DMS153 treated with DMSO at 0.1 percent for 48 hours (cell line): ENCODE measurements around the gene NT5C1B.

Experiments used
- DNase-seq: peaks from one replicate; lab custom pipeline; 2025; ENCODE audit not compliant: unreplicated experiment; lab: John Stamatoyannopoulos, UW

The NT5C1B gene

DNA sequence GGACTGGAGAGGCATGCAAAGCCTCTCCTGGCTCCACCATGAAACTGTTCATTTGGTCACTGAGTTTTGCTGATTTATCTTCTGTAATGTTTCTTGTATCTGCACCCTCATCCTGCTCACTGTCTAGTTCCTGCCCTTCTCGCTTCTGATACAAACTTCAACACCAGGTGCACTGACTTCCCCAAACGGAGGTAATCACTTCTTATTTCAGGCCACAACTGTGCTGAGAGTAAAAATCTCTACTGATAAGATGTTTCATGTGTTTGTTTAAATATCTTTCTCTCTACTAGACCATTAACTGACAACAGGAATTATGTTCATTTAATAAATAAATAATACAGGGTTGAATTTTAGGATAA, 10.9 kb upstream of the NT5C1B start:
- DNase-seq, result no peak

DNA sequence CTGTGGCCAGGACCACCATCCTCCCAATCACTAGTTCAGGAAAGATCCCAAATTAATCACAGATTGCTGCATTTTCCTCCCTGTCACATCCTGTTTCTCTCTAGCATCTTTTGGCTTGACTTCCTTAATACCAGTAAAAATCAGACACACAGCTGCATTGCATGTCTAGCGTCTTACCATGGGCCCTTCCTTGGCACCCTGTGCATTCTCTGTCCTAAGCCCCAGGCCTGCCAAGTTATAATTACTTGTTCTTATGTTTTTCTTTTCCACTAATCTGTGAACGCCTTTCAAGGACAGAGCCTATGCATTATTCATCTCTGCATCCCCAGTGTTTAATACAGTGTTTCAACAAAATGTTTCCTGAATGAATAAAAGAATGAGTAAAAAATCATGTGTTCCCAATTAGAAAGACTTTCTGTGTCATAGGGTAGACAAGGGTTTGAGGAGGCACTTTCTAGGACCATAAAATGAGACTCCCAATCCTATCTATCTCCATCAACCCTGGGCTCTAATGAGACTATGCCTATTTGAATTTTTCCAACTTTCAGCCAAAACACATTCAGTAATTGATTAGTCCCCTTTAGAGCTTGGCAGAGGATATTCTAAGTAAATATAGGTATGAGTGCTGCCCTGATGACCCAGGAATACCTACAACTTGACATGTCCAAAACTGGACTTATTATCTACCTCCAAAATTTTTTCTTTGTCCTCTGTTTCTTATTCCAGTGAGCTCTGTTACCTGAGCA, 10.3 kb upstream of the NT5C1B start:
- no peak for DNase-seq

DNA sequence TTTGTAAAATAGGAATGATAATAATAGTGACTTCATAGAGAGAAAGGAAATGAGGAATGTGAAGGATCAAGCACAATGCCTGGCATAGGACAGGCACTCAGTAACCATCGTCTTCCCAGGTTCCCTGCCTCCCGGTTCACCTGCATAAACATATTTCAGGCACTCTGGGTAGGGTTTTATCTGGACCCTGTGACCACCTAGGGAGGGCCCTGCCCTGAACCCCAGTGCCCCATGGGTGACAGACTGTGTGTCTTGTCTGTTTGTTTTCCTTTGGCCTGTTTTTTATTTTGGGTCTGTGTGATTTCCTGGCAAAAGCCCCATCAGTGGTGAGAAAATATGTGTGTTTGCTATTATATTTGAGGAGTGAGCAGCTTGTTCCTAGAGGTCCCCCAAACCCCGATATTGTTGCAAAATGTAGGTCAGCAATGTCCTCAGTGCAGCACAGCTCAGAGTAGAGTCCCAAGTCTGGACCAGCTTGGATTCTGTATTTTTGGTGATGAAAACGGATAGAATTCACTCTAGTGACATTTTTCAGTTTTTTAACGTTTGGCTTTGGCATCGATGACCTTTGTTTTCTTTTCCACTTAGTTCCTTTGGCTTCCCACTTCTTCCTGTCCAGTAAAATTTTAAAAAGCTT, 9.6 kb upstream of the NT5C1B start:
- DNase-seq, result no peak

DNA sequence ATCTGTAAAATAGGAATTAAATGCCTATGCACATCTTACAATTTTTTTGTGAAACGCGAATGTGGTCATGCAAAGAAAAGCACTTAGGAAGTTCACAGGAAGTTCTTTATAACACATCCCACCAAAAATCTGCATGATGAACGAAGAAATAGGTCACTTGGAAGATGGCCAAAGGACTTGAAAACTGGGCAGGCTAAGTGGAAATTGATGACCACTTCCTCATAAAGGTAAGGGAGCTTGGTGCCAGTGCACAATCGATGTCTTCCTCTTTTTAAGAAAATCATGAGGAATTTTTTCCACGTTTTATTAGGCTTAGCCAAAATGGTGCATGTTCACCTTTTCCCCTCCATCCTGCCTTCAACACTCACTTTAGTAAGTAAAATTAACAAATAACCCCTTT, 8.2 kb upstream of the NT5C1B start:
- no peak for DNase-seq

DNA sequence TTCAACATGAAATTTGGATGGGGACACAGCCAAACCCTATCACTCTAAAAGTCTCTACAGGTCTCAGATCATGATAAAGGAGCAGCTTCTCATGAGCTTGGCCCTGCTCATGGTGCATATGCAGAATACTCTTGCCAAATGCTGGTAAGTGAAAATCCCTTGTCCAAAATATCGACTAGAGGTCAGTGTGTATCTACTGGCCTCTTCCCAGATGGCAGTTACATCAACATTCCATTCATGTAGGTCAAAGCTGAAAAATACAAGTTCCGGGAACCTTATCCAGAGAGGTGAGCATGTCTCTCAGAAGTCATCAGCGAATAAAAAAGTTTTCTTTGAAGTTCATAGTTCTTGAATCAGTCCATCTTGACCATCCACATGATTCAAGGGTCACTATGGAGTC, 7.6 kb upstream of the NT5C1B start:
- DNase-seq, result no peak

DNA sequence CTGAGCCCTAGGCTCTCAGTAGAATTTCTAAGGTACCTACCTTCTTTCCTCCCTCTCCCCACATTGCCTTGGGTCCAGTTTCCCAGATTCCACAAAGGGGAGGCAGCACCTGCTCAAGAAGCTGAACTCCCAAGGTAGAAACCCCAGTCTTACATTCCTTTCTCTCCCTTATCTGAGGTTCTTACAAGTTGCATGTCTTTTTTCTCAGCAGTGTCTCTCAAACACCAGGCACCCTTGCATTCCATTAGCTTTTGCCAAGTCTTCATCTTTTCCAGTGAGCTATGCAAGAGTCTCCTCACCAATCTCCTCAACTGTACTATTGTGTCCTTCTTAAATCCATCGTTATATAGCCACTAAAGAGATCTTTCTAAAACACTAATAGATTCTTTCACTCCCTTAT, 4.1 kb upstream of the NT5C1B start:
- no peak for DNase-seq

DNA sequence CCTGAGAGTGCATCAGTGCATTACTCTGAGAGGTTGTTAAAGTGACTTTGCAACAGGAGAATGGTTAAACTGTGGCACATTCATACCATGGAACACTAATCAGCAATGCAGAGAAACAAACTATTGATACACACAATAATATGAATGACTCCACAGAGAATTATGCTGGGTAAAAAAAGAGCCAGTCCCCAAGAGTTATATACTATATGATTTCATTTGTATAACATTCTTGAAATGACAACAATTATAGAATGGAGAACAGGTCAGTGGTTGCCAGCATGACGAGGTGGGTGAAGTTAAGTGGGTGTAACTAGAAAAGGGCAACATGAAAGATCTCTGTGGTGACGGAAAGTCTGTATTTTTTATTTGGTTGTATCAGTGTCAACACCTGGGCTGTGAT, 3.0 kb upstream of the NT5C1B start:
- DNase-seq, result no peak

DNA sequence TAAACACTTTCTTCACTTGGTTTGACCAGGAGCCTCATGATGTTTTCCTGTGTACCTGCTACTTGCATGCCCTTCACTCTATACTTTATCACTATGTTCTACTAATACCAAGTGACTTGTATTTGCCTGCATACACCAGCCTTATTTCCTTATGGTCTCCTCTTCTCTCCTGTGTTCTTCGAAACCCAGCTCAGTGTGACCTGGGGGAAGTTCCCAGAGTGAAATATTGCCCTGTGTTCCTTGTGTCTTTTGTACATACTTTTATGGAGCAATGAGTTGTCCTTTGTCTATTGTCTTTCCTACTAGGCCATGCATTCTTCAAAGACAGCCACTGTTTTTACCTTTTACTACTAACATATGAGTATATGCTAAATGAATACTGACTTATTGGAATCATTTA, 567 bp downstream of the NT5C1B start:
- no peak for DNase-seq

DNA sequence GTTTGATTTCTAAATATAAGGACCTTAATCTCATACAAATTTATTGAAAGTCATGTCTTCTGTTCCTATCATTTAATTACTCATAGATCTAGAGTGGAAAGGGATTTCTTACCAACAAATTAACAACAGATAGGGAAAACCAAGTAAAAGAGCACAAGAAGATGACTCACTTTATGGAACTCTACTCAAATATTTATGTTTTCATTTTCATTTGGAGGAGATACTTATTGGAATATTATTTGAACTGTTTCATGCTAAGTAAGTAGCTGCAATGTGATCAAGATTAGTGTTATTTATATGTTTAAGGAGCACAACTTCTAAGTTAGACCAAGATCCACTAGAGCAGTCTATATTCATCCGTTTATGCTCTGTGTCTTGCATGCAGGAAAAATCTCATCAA, 1.3 kb downstream of the NT5C1B start:
- DNase-seq, result no peak

DNA sequence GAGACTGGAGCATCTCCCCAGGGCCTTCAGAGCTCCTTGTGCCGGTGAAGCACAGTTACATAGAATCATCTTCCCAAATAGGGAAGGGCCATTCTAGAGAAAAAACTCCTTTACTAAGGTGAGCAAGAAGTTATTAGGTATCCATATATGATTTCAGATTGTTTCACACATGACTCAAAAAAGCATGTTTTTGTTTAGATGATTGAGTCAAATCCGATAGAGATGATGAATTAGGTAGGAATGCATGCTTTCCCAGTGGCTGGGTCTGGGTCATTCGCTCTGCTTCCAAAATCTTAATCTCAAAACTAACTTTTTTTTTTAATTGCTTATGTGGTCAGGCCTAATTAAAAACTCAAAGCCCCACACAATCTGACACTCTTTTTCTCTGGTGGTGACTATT, 3.8 kb downstream of the NT5C1B start:
- no peak for DNase-seq

DNA sequence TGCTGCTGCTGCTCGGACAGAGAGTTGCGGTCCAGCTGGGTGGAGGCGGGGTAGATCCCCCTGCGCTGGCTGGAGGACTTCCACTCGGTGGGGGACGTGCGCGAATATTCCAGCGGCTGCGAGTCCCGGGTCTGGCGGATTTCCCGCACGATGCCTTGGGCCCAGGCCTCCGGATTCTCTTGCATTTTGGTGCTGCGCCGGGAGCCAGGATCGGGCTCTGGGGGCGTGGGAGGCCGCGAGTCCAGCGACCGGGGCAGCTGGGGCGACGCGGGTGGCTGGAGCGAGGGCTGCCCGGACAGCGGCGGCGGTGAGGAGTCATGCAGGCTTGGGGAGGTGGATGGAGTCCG, 4.8 kb downstream of the NT5C1B start:
- no peak for DNase-seq

DNA sequence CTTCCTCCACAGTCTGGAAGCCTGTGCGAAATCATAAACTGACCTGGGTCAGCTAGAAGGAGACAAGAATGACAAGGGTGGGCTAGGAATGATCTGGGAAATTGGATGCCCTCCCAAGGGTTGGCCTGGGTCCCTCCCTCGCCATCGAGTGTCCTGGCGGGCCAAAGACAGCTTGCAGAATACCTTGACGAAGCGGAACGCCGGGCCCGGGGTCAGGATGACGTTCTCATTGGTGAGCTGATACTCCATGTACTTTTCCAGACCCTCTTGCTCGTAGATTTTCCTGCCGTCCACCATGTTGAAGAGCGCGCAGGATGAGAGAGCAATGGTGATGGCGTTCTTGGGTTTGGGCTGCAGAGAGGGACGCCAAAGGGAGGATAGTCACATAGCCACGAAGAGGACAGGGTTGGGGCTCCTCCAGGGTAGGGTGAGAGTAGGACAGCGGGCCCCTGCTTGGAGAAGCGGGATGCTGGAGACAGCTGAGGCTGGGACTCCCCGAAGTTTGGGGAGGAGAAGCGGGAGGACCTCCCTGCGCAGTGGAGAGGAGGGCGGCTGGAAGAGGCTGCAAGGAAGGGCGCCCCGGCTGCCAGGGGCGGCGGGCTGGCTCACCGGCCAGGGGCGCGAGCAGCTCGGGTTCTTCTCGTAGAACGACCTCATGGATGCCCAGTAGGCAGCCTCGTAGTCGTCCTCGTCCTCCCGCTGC, 5.3 kb downstream of the NT5C1B start:
- no peak for DNase-seq

DNA sequence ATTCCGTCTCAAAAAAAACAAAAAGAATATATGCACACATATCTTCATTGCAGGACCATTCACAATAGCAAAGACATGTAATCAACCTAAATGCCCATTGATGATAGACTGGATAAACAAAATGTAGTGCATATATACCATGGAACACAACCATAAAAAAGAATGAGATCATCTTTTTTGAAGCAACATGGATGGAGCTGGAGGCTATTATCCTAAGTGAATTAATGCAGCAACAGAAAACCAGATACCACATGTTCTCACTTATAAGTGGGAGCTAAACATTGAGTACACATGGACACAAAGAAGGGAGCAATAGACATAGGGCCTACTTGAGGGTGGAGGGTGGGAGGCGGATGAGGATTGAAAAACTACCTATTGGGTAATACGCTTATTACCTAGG, 8.8 kb downstream of the NT5C1B start:
- no peak for DNase-seq

DNA sequence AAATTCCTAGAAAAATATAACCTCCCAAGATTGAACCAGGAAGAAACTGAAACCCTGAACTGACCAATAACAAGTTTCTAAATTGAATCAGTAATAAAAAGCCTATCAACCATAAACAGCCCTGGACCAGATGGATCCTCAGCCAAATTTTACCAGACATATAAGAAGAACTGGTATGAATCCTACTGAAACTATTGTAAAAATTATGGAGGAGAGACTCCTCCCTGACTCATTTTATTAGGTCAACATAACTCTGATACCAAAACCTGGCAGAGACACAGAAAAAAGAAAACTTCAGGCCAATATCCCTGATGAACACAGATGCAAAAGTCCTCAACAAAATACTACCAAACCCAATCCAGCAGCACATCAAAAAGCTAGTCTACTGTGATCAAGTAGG, 11.3 kb downstream of the NT5C1B start:
- DNase-seq, result no peak

DNA sequence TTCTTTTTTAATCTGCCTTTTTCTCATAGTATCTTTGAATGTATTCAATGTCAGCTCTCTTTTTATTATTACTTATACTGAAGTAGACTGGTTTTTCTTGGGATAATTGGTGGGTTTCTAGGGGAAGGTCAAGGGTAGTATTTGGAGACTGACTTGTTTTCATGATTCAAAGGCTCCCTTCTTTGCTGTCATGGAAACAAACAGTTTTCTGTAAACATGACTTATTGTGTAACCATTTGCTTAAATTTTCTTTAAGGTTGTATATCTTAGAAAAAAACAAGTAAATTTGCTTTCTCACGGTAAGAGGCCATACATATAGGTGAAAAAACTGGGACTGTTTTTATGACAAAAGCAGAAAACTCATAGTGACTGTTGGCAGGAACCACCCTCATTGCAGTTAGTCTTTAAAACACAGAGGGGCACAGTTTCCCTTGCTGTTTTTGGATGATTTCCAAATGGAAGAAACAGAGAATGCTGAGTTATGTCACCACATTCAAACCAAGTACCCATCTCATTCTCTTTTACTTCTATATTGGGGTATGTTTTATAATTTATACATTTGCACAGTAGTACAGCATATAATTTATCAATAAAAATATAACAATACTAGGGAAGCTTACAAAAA, 23.1 kb downstream of the NT5C1B start:
- DNase-seq, result no peak

DNA sequence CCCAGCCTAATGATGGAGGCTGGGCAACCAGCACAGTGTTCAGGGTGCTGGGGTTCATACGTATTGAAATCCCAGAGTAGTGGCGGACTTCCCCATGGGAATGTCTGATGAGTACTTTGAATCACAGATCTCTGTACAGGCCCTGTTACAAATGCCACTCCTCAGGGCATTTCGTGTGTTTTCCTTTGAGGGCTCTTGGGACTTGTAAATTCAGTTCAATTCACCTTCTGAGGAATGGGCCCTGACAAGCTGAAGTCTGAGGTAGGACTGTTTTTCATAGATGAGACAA, 28.6 kb downstream of the NT5C1B start:
- no peak for DNase-seq

DNA sequence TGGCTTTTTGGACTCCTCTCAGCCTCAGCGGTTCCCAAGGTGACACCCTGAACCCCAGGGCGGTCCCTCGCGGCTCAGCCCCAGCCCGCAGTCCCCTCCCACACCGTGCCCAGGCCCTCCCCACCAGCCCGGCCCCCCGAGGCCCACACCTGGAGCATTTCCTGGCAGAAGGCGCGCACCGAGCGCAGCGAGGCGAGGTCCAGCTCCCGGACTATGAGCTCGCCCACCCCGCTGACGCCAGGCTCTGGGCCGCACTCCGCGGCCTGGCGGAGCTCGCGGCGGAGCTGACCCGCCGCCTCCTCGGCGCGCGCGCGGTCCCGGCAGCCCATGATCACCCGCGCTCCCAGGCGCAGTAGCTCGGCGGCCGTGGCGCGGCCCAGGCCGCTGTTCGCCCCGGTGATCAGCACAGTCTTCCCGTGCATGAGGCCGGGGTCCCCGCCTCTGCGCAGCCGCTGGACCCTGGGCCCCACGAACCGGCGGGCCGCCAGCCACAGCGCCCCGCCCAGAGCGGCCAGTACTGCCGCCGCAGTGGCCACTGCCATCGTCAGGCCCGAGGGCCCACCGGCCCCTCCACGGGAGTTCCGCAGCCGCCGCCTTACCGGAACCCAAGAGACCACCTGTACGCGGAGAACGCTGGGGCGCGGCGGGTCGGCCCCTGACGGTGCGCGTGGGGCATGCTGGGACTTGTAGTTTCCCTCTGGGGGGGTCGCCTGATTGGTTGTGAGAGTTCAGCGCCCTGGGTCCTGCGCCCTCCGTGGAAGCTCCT, 29.2 kb downstream of the NT5C1B start, which contains the start of gene RDH14:
Gene RDH14 (minus strand): TSS at position 623 of the 766 bp plus-strand sequence. CDS start 81 bp downstream, at position 542.
- DNase-seq, result peak; percentile 68

DNA sequence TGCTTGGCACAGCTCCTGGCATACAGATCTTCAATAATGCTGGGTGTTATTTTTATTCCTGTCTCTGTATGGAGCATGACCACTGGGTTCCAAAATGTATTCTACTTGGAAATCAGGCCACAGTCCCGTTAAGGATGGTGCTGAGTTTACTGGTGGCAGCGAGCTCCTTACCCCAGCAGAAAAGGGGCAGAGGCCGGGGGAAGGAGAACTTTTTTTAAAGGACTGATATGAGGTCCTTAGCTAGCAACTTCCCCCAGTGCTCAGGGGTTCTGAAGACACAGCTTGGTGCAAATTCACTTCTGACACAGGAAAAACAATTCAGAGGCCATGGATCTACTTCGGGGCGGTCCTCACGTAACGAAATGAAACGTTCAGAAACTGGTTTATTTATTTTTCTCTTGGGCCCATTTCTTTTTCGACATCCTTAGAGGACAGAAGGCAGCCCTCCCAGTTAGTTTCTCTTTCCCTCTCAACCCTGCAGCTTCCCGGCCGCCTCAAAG, 29.8 kb downstream of the NT5C1B start:
- no peak for DNase-seq

DNA sequence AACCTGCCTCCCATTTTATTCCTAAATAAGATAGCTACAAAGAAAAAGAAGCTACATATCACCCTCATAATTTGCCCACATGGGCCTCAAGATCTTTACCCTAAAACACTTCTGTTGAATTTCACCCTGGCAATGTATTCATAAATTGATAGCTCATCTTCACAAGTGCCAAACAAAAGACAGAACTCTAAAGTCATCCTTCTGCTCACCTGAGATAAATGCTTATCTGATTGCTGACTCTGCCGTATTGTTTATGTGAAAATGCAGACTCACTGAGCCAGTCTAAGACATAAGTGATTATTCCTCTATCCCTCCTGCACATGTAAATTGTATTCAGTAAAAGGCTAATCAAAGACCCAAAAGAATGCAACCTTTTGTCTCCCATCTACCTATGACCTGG, 30.9 kb downstream of the NT5C1B start:
- DNase-seq, result no peak

DNA sequence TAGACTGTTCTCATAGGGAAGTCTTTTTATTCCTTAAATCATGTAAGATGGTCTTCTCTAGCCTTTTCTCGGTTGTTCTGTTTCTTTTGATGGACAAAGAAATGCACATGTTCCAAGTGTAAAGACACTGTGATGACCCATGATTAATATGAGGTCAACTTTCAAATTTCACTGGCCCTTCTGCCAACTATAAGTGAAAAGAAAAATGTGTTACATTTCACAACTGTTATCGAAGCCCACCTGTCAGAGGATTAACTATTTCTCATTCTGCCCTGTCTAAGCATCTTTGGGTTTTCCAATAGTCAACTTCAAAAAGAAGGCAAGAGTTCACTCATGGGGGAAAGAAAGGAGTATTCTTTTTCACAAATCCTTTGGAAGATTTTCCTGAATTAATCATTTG, 32.2 kb downstream of the NT5C1B start:
- DNase-seq, result no peak

DNA sequence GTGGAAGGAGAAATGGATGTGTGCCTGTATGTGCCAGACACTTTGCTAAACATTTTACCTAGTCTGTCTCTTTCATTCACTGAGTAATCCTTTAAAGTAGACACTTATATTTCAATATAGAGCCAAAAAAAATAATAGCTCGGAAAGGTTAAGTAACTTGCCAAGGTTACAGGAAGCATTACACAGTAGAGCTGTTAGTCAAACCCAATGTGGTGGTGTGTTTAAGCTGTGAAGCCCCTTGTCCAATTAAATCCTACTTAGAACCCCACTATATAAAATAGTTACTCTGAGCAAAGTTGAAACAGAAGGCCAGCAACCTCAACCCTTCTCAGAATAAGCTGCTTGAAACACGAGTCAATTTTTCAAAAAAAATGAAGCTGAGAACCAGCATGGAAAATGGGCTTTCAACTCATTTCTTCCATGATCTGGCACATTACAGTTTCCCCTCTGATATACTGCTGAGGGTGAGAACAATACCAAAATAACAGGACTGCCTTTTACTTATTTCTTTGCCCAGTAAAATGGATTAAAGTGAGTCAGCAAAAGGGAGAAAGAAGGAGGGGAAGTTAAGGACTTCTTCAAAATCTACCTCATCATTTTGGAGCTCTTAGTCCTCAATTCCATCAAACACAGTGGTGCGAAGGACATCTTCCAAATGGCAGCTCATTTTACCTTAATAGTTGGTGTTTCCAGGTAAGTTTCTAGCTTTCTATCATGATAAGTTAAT, 36.9 kb downstream of the NT5C1B start:
- DNase-seq, result no peak
